Natural killer cell (primary cell): Measurements from ENCODE around the gene SPAG16. TPM values are rescaled to one million over a fixed set of nuclear protein-coding genes. Genes with fewer than 3 reads are reported as not detected.

Experiments used
- ATAC-seq, 3 donors: fragments of 150-1000 bp in 2 of 3; fragments of 200-7000 bp in 1 of 3; cut with Tn5 transposase; 1 replicate in 1 of 3; 2 replicates in 2 of 3; pipeline ENCODE4 v1.10.0; 2021; ENCODE audit warnings: mild to moderate bottlenecking in 2 of 3, moderate library complexity in 2 of 3
- DNase-seq, 2 donors: peaks; one replicate each; pipeline versions ENCODE4 v3.0.0 to v3.0.0-alpha.2; 2013 to 2021; ENCODE audit warnings: mixed read lengths in 1 of 2
- H3K27ac ChIP-seq: one replicate; pipeline ENCODE4 v1.5.1; 2013; ENCODE audit warnings: mild to moderate bottlenecking, low read length
- H3K27me3 ChIP-seq: one replicate; pipeline ENCODE4 v1.6.1; 2013; ENCODE audit warnings: low read length; ENCODE audit not compliant: control insufficient read depth, insufficient read depth
- H3K36me3 ChIP-seq: one replicate; pipeline ENCODE4 v1.6.1; 2013; ENCODE audit warnings: low read length; ENCODE audit not compliant: control insufficient read depth, insufficient read depth
- H3K4me1 ChIP-seq: one replicate; pipeline ENCODE4 v1.6.1; 2013; ENCODE audit warnings: low read length; ENCODE audit not compliant: control insufficient read depth, insufficient read depth
- H3K4me3 ChIP-seq: one replicate; pipeline ENCODE4 v1.5.1; 2013; ENCODE audit warnings: low read length
- H3K9me3 ChIP-seq: one replicate; pipeline ENCODE4 v1.6.1; 2013; ENCODE audit warnings: low read length; ENCODE audit not compliant: control insufficient read depth, insufficient read depth
- H3K27ac Mint-ChIP-seq, 2 donors: one replicate each; pipeline ENCODE4 v1.8.0; 2022; ENCODE audit warnings: mild to moderate bottlenecking in 2 of 2, mixed read lengths in 2 of 2, moderate library complexity in 1 of 2
- H3K27me3 Mint-ChIP-seq, 2 donors: one replicate each; pipeline ENCODE4 v1.8.0; 2022; ENCODE audit warnings: low read depth in 2 of 2, mixed read lengths in 2 of 2
- H3K36me3 Mint-ChIP-seq: one replicate; pipeline ENCODE4 v1.8.0; 2022; ENCODE audit warnings: mixed read lengths
- H3K4me1 Mint-ChIP-seq, 2 donors: one replicate each; pipeline ENCODE4 v1.8.0; 2022; ENCODE audit warnings: mixed read lengths in 2 of 2
- H3K4me3 Mint-ChIP-seq: one replicate; pipeline ENCODE4 v1.8.0; 2022; ENCODE audit warnings: mild to moderate bottlenecking, moderate library complexity, mixed read lengths
- H3K9me3 Mint-ChIP-seq, 2 donors: one replicate each; pipeline ENCODE4 v1.8.0; 2022; ENCODE audit warnings: mixed read lengths in 2 of 2
- WGBS: methylation state at CpG from one replicate; pipeline ENCODE4 v1.1.7; 2013; ENCODE audit warnings: missing lambda C conversion rate; ENCODE audit not compliant: insufficient coverage; 5-methylcytosine and 5-hydroxymethylcytosine counted together
- intact Hi-C: fragments of 100-400 bp; cut with micrococcal nuclease; formaldehyde crosslinking; loops from one replicate; pipeline ENCODE4 v1.14.2; 2022
- total RNA-seq, 4 donors: library from RNA; stranded (reverse); fragments of 120-200 nt in 1 of 4; gene quantifications; one replicate each; pipeline versions ENCODE4 v1.2.3 to v1.2.4, GENCODE V29; 2013 to 2022
- TF ChIP-seq, protein P1 (sequence below): fragments of 200-600 bp; IDR thresholded peaks from one replicate; pipeline ENCODE4 v1.8.0; 2022; ENCODE audit warnings: antibody characterized with exemption

The SPAG16 gene
- total RNA-seq, 3 donors from 2014 or later (not counting 1 experiment from before 2014, with no cell fraction given): 3.5 to 5.8 (median 4.0) TPM

DNA sequence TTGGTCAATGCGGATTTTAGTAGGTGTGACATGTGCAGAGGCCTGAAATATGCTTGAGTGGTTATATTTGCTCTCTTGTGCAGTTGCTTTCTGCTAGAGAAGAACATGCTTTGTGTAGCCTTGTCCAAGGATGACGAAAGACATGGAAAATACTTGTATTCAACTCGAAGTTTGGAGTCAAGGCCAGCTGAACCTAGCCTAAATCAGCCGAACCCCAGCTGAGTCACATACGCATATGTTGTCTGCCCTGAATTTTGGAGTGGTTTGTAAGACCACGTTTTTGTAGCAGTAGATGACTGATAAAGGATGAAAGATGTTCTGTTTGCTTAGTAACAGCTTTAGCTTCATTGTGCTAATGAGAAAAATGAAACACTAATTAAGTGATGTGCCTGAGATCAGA, 22.5 kb upstream of the SPAG16 start:
- no peak overlapping the region for H3K4me3 Mint-ChIP-seq
- ATAC-seq (no peak), DNase-seq (no peak)
- no peaks in the 10 kb centered on the region for H3K9me3 ChIP-seq
- TF ChIP-seq, protein P1, sequence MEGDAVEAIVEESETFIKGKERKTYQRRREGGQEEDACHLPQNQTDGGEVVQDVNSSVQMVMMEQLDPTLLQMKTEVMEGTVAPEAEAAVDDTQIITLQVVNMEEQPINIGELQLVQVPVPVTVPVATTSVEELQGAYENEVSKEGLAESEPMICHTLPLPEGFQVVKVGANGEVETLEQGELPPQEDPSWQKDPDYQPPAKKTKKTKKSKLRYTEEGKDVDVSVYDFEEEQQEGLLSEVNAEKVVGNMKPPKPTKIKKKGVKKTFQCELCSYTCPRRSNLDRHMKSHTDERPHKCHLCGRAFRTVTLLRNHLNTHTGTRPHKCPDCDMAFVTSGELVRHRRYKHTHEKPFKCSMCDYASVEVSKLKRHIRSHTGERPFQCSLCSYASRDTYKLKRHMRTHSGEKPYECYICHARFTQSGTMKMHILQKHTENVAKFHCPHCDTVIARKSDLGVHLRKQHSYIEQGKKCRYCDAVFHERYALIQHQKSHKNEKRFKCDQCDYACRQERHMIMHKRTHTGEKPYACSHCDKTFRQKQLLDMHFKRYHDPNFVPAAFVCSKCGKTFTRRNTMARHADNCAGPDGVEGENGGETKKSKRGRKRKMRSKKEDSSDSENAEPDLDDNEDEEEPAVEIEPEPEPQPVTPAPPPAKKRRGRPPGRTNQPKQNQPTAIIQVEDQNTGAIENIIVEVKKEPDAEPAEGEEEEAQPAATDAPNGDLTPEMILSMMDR: no peak
- no peaks in the 10 kb centered on the region for H3K4me1 ChIP-seq
- H3K4me3 ChIP-seq: no peak overlapping the region
- no peak overlapping the region for H3K27ac ChIP-seq
- 71% methylated on average over 6 of the region's 6 CpGs for WGBS
- peaks cover 0 to 13% of the 10 kb centered on the region in 2 donors for H3K27me3 Mint-ChIP-seq
- intact Hi-C loops: no loop called here
- no peaks in the 10 kb centered on the region for H3K36me3 Mint-ChIP-seq
- no peaks in the 10 kb centered on the region for H3K27me3 ChIP-seq
- H3K4me1 Mint-ChIP-seq: no peaks in the 10 kb centered on the region
- no peaks in the 10 kb centered on the region for H3K9me3 Mint-ChIP-seq
- no peak overlapping the region for H3K27ac Mint-ChIP-seq
- no peaks in the 10 kb centered on the region for H3K36me3 ChIP-seq

DNA sequence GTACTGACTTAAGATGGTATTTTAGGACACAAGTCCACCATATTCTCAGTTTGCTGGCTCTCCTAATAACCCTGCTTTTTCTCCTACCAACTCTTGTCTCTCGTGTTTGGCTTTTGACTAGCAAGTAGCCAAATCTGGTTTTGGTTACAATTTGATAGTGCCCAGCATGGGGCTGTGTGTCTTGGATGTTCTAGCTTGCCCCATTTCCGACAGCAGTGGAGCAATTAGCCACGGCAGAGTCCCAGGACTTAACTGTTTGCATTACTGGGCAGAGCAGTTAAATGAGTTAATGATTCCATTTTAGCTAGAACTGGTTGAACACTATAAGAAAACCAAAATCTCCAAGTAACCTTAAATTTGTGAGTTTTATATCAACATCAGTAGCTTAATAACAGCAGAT, 18.6 kb upstream of the SPAG16 start:
- Mint-ChIP-seq H3K9me3 (no peaks in the 10 kb centered on the region), H3K4me1 (no peaks in the 10 kb centered on the region), H3K27ac (no peak overlapping the region), H3K4me3 (no peak overlapping the region), H3K27me3 (peaks cover 7 to 23% of the 10 kb centered on the region in 2 donors), H3K36me3 (no peaks in the 10 kb centered on the region)
- Histone ChIP-seq H3K4me3 (no peak overlapping the region), H3K27me3 (no peaks in the 10 kb centered on the region), H3K4me1 (no peaks in the 10 kb centered on the region), H3K27ac (no peak overlapping the region), H3K36me3 (no peaks in the 10 kb centered on the region), H3K9me3 (no peaks in the 10 kb centered on the region)
- TF ChIP-seq, protein P1: no peak
- DNase-seq (no peak), ATAC-seq (no peak)
- intact Hi-C loops: no loop called here
- WGBS: 88% methylated on average over 3 of the region's 3 CpGs

DNA sequence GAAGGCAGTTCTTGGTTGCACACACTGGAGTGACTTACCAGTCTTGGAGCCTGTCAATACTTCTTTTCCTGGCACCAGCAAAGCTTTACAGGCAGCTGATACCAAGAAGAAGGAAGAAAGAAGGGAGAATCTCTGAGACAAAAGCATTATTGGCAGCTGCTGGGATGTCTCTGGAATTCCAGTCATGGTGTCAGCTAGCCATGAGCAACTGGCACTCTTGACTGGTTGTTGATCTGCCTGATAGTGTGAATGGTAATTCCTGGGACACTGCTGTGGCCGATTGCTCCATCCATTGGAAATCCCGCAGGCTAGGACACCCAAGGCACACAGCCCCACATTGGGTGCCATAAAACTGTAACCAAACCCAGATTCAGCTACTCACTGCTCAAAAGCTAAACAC, 17.8 kb upstream of the SPAG16 start:
- no peaks in the 10 kb centered on the region for H3K4me1 Mint-ChIP-seq
- no peaks in the 10 kb centered on the region for H3K9me3 ChIP-seq
- WGBS: 80% methylated on average over 2 of the region's 2 CpGs
- intact Hi-C loops: no loop called here
- no peak overlapping the region for H3K27ac ChIP-seq
- H3K4me1 ChIP-seq: no peaks in the 10 kb centered on the region
- no peaks in the 10 kb centered on the region for H3K27me3 ChIP-seq
- no peak overlapping the region for H3K27ac Mint-ChIP-seq
- DNase-seq (no peak), ATAC-seq (no peak)
- no peaks in the 10 kb centered on the region for H3K9me3 Mint-ChIP-seq
- H3K4me3 ChIP-seq: no peak overlapping the region
- H3K36me3 Mint-ChIP-seq: no peaks in the 10 kb centered on the region
- H3K4me3 Mint-ChIP-seq: no peak overlapping the region
- no peaks in the 10 kb centered on the region for H3K36me3 ChIP-seq
- peaks cover 7 to 27% of the 10 kb centered on the region in 2 donors for H3K27me3 Mint-ChIP-seq
- TF ChIP-seq, protein P1: no peak

DNA sequence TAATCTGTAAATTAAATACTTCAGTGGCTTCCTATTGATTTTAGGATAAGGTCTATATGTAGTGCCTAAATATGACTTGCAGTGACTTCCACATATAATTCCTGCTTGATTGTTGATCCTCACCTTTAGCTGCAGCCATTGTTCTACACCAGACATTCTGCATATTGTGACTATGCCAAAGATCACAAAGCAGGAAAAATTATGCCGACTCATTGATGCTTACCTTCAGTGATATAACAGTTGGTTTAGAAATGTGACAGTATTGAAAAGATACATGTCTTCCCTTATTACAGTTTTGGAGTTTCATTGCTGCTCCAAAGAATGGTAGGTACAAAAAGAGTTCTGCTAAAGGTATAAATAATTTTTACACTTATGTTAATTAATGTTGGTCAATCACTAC, 12.3 kb upstream of the SPAG16 start:
- 60% methylated on average over 1 of the region's 1 CpG for WGBS
- Mint-ChIP-seq H3K9me3 (no peaks in the 10 kb centered on the region), H3K36me3 (peaks cover 1% of the 10 kb centered on the region), H3K27ac (no peak overlapping the region), H3K4me3 (no peak overlapping the region), H3K4me1 (no peaks in the 10 kb centered on the region), H3K27me3 (peaks cover 7 to 17% of the 10 kb centered on the region in 2 donors)
- ATAC-seq (no peak), DNase-seq (no peak)
- Histone ChIP-seq H3K27me3 (no peaks in the 10 kb centered on the region), H3K36me3 (no peaks in the 10 kb centered on the region), H3K4me1 (no peaks in the 10 kb centered on the region), H3K27ac (no peak overlapping the region), H3K9me3 (no peaks in the 10 kb centered on the region), H3K4me3 (no peak overlapping the region)
- intact Hi-C loops: no loop called here
- TF ChIP-seq, protein P1: no peak
